ENCODE data around the gene TMEM116.
"Not testable (repeated sequence)": the region's sequence is repeated elsewhere in the genome, so short reads cannot be mapped to it uniquely, and the experiment has no call there.

Gene TMEM116

DNA sequence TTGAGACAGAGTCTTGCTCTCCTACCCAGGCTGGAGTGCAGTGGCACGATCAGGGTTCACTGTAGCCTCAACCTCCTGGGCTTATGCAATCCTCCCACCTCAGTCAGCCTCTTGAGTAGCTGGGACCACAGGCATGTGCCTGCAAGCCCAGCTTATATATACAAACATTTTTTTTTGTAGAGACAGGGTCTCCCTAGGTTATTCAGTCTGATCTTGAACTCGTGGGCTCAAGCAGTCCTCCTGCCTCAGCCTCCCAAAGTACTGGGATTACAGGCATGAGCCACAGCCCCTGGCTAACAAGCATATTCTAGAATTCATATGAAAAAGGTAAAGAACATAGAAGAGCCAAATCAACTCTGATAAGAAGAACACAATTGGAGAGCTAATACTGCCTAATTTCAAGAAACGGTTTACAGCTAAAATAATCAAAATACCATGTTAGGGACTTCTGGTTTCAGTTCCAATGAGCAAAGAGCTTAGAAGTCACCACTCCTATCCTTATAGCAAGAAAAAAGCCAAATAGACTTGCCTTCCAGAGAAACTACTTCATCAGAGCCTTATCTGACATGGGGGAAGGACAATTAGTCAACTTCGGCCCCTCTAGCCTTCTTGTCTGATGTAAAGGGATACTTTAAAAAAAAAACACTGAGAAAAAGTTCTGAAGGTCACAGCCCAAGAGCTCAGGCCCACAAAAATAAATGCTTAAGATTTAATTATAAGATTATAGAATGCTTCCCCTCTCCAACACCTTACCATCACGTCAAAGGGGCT lies 37.6 kb downstream of the TMEM116 start:
- DNase-seq, result no peak

GRCh38 chr12:111971800-111972199 lies 41.2 kb downstream of the TMEM116 start:
- no peak for DNase-seq

- DNase-seq, result no peak
Observed at GRCh38 chr12:111964935-111965334, 48.0 kb downstream of the TMEM116 start.

GRCh38 chr12:111959518-111959917 lies 53.4 kb downstream of the TMEM116 start:
- DNase-seq, result not testable (repeated sequence)

- not testable (repeated sequence) for DNase-seq
Observed at GRCh38 chr12:111957224-111957623, 55.7 kb downstream of the TMEM116 start.

- DNase-seq, result no peak
Observed at GRCh38 chr12:111954969-111955368, 58.0 kb downstream of the TMEM116 start.

DNA sequence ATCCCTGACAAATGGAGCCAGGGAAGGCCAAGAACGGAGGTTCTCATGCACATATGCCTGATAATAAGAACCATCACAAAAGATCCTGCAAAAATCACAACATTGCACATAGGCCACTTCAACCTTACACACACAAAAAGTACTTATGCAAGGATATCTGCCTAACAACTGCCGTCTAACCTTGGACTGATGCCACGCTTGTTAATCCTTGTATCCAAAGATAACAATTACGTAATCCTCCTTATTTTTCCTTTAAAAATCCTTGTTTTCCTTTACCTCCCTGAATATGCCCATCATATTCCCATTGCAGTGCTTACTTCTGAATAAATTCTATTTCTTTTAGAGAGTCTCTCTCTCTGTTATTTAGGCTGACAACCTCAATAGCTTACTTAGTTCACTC lies 59.5 kb downstream of the TMEM116 start:
- no peak for DNase-seq

DNA sequence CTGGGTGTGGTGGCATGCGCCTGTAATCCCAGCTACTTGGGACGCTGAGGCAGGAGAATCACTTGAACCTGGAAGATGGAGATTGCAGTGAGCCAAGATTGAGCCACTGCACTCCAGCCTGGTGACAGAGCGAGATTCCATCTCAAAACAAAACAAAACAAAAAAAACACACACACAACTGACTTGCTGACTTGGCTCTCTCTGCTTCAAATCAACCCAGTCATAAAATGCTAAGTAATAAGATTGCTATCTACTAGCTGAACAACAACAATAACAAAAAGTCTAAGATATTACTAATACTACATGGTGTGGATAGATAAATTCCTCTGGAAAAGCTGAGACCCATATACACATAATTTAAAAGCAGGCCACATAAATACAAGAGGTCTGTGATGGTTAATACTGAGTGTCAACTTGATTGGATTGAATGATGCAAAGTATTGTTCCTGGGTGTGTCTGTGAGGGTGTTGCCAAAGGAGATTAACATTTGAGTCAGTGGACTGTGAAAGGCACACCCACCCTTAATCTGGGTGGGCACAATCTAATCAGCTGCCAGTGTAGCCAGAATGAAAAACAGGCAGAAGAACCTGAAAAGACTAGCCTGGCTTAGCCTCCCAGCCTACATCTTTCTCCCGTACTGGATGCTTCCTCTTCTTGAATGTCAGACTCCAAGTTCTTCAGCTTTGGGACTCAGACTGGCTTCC lies 60.7 kb downstream of the TMEM116 start:
- not testable (repeated sequence) for DNase-seq

DNA sequence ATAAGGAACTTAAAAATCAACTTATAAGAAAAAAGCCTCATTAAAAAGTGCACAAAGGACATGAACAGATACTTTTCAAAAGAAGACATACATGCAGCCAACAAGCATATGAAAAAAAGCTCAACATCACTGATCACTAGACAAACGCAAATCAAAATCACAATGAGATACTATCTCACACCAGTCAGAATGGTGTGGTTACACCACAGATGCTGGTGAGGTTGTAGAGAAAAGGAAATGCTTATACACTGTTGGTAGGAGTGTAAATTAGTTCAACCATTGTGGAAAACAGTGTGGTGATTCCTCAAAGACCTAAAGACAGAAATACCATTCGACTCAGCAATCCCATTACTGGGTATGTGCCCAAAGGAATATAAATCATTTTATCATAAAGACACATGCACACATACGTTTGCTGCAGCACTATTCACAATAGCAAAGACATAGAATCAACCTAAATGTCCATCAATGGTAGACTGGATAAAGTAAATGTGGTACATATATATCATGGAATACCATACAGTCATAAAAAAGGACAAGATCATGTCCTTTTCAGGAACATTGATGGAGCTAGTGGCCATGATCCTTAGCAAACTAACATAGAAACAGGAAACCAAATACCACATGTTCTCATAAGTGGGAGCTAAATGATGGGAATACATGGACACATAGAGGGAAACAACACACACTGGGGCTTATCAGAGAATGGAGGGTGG lies 61.8 kb downstream of the TMEM116 start:
- DNase-seq, result not testable (repeated sequence)

GRCh38 chr12:111943929-111944328 lies 69.0 kb downstream of the TMEM116 start:
- DNase-seq, result no peak

DNA sequence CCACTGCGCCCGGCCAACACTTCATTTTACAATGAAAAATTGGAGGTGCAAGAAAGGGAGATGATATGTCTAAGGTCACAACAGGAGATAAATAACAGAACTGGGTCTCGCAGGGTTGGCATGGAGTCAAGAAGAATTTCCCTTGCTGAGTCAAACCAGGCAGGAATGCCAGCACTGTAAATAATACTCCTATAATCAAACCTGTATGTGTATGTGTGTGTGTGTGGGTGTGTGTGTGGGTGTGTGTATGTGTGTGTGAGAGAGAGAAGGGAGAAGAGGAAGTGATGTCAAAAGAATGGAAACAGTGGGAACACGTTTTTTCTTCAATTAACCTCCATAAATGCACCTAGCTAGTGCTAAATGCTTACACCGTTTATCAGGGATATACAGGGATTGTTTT lies 70.4 kb downstream of the TMEM116 start:
- no peak for DNase-seq

DNA sequence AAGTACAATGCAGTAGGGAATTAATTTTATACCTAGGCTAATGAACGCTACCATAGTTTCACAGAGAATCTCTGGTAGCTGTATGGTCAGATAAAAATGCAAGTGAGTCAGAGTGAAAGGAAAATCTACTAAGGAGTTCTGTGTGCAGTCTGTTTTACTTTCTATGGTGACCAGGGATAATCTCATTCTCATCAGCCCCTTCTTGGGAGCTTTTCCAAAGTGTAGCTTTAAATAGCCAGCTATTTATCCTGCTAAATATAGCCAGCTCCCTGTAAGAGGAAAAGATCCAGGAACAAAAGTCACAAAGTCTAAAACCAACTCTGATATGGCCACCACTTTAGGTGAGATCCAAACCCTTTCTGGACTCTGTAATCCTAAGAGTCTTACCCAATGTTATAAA lies 75.5 kb downstream of the TMEM116 start:
- no peak for DNase-seq

- DNase-seq, result no peak
Observed at GRCh38 chr12:111936869-111937268, 76.1 kb downstream of the TMEM116 start.

GRCh38 chr12:111932241-111932640 lies 80.7 kb downstream of the TMEM116 start:
- DNase-seq, result no peak

GRCh38 chr12:111927346-111927745 lies 85.6 kb downstream of the TMEM116 start:
- no peak for DNase-seq

GRCh38 chr12:111926631-111927030 lies 86.3 kb downstream of the TMEM116 start:
- no peak for DNase-seq

DNA sequence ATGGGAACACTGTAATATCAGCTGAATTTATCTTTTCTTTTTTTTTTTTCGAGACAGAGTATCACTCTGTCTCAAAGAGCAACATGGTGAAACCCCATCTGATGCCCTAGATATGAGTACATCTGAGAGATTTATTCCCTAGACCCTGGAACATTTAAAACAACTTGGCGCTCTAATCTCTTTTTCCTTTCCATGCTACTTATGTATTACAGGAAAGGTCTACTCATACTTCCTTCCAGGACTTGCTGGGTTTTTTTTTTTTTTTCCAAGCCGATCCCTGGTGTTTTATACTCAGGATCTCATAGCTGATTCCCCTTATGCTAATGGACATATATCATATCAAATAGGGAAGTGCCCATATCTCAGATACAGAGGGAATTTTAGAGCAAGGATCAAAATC lies 87.8 kb downstream of the TMEM116 start:
- DNase-seq, result no peak

DNA sequence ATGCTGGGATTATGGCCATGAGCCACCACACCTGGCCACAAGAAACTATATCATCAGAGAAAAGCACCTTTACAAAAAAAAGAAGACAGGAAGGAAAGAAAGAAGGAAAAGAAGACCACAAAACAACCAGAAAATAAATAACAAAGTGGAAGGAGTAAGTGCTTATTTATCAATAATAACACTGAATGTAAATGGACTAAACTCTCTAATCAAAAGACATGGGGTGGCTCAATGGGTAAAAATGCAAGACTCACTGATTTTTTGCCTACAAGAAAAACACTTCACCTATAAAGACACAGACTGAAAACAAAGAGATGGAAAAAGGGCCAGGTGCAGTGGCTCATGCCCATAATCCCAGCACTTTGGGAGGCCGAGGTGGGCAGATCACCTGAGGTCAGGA lies 105.2 kb downstream of the TMEM116 start:
- no peak for DNase-seq

GRCh38 chr12:111905502-111905901 lies 107.5 kb downstream of the TMEM116 start:
- DNase-seq, result no peak

DNA sequence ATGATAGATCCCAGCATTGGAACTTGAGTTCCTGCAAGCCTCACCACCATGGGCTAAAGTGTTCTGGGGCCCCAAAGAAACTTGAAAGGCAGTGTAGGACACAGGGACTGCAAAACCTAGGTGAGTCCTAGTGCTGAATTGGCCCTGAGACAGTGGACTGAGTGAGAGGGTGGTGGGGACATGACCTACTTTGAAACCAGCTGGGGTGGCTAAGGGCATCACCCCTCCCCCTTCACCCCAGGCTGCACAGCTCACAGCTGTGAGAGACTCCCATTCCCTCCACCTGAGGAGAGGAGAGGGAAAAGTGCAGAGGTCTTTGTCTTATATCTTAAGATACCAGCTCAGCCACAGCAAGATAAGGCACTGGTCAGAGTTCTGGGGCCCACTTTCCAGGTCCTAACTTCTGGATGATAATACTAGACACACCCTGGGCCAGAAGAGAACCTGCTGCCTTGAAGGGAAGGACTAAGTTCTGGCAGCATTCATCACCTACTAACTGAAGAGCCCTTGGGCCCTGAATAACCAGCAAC lies 108.5 kb downstream of the TMEM116 start:
- DNase-seq, result no peak

- DNase-seq, result no peak
Observed at GRCh38 chr12:111901182-111901581, 111.8 kb downstream of the TMEM116 start.

GRCh38 chr12:111894556-111894955 lies 118.4 kb downstream of the TMEM116 start:
- no peak for DNase-seq

- no peak for DNase-seq
Observed at GRCh38 chr12:111893287-111893686, 119.7 kb downstream of the TMEM116 start.

Data from activated gamma-delta T cell treated with Interleukin-2 at 50 U/mL for 16 hours (primary cell).